IPS DF 19.7 (cell line): ENCODE data around the gene NR1H2.

ENCODE experiments used
- DNase-seq: peaks from one replicate; pipeline ENCODE4 v3.0.0-alpha.2; 2013; ENCODE audit warnings: low read depth, low spot score

NR1H2 gene

DNA sequence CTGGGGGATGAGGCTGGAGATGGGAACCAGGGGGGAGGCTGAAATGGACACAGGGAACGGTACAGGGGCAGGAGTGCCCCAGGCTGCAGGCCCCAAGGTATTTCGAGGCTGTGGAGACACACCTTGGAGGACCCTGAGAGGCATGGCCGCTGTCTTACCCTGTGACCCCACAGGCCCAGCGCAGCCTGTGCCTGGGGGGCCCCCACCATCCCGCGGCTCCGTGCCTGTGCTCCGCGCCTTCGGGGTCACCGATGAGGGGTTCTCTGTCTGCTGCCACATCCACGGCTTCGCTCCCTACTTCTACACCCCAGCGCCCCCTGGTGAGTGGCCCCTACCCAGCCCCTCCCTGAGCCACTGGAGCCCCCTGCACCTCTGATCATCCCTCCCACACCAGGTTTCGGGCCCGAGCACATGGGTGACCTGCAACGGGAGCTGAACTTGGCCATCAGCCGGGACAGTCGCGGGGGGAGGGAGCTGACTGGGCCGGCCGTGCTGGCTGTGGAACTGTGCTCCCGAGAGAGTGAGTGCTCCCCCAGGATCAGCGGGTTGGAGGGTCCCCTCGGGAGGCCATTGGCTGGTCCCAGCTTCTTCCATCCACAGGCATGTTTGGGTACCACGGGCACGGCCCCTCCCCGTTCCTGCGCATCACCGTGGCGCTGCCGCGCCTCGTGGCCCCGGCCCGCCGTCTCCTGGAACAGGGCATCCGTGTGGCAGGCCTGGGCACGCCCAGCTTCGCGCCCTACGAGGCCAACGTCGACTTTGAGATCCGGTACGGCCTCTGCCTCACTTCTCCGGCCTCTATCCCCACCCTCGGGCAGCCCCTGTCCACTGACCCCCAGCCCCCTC is 25.6 kb downstream of the NR1H2 start:
- DNase-seq: no peak

DNA sequence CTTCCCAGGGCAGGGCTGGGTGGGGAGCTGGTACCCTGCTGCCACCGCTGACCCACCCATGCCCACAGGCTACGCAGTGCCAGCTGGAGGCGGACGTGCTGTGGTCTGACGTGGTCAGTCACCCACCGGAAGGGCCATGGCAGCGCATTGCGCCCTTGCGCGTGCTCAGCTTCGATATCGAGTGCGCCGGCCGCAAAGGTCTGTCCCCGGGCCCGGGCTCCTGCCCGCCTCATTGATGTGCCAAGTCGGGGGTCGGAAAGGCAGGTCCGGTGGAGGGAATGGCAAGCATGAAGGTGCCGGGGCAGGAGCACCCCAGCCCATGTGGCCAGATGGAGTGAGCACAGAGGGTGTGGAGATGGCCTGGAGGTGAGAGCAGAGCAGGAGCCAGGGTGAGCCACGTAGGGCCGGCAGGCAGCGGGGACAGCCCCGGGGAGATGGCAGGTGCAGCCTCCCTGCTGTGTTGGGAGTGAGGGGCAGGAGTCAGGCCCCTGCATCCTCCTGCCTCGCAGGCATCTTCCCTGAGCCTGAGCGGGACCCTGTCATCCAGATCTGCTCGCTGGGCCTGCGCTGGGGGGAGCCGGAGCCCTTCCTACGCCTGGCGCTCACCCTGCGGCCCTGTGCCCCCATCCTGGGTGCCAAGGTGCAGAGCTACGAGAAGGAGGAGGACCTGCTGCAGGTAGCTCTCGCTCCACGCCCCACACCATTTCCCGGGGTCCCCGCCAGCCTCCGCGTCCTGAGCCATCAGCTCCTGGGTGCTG is 26.5 kb downstream of the NR1H2 start:
- no peak for DNase-seq

DNA sequence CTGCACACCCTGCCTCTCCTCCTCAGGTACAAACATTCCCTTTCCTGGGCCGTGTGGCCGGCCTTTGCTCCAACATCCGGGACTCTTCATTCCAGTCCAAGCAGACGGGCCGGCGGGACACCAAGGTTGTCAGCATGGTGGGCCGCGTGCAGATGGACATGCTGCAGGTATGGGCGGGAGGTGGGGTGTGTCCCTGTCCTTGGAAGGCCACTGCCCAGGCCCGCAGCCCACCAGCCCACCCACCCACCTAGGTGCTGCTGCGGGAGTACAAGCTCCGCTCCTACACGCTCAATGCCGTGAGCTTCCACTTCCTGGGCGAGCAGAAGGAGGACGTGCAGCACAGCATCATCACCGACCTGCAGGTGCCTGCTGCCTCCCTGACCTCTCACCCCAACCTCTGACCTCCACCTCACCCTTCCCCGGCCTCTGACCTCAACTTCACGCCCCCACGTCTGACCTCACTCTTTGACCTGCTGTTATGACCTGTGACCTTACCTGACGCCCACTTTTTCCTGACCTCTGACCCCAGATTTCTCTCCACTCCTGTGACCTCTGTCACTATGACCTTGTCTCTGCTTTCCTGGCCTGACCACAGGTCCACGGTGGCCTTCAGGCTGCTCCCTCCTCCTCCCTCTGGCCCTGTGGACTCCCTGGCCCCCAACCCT is 30.0 kb downstream of the NR1H2 start:
- DNase-seq: no peak

DNA sequence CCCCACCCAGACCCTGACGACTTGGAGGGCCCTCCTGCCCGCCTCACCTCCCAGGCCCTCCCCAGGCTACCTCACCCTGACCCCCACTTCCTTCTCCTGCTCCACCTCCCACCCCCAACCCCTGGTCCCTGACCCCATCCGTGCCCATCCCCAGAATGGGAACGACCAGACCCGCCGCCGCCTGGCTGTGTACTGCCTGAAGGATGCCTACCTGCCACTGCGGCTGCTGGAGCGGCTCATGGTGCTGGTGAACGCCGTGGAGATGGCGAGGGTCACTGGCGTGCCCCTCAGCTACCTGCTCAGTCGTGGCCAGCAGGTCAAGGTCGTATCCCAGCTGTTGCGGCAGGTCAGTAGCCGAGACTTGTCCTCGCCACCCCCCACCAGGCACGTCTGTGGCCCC is 30.6 kb downstream of the NR1H2 start:
- no peak for DNase-seq

DNA sequence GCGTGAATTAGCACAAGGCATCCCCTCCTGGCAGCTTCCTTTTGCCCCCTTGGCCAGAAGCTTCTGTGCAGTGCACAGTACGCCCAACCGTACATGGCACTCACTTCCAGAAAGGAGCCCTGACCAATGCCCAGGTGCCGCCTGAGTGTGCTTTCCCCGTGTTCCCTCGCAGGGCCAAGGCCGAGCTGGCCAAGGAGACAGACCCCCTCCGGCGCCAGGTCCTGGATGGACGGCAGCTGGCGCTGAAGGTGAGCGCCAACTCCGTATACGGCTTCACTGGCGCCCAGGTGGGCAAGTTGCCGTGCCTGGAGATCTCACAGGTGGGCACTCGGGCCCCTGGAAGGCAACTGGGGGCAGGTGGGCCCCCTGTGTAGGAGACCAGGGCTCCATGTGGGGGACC is 33.1 kb downstream of the NR1H2 start:
- no peak for DNase-seq

DNA sequence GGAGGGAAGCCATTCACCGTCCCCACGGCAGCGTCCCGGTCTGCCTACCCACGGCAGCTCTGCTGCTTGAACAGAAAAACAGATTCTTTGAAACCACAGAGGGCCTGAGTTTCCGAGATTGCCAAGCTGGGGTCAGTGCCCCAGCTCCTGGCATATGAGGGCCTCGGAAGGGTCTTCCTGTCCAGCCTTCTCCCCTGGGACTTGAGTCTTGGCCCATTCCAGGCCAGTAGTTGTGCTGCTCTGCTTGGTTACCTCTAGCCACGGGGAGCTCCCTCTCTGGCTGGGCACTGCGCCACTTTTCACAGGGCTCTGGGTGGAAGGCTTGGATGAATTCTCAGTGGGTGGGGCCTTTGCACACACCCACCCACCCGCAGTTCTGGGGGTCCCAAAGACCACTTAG is 33.9 kb downstream of the NR1H2 start:
- DNase-seq: no peak

DNA sequence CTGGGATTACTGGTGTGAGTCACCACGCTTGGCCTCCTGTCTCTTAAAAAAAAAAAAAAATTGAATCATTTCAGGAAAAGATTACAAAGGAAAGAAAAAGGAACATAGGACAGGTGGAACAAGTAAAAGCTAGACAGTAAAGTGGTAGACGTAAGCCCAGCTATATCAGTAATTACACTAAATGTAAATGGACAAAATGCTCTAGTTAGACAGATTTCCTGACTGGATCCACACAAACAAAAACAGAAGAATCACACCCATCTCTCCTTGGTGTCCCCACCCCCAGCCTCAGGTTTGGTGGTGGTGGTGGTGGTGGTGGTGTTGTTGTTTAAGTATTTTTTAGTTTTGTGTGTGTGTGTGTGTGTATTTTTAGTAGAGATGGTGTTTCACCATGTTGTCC is 36.2 kb downstream of the NR1H2 start:
- no peak for DNase-seq

DNA sequence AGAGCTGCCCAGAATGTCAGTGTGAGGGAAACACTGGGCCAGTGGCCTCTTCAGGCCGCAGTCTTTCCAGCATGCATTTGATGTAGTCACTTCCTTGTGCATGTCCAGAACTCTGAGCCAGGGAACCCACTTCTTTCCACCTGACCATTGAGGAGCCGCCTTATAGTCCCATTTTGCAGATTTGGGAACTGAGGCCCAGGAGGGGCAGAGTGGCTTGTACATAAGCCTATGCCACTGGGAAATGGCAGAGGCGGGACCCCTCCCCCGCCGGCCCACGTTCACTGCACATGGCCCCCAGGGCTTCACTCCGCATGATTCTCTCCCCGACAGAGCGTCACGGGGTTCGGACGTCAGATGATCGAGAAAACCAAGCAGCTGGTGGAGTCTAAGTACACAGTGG is 36.8 kb downstream of the NR1H2 start:
- no peak for DNase-seq

DNA sequence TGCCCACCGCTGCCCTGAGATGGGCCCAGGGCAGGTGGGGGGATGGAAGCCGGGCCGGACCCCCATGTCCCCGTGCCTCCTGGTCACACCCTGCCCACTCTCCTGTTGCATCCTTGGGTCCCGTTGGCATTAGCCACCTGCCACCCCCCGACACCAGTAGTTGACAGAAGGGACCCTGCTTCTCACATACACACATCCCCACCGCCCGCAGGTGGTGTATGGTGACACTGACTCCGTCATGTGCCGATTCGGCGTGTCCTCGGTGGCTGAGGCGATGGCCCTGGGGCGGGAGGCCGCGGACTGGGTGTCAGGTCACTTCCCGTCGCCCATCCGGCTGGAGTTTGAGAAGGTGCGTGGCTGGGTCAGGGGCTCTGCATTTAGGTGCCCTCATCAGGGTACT is 37.3 kb downstream of the NR1H2 start:
- DNase-seq: no peak

DNA sequence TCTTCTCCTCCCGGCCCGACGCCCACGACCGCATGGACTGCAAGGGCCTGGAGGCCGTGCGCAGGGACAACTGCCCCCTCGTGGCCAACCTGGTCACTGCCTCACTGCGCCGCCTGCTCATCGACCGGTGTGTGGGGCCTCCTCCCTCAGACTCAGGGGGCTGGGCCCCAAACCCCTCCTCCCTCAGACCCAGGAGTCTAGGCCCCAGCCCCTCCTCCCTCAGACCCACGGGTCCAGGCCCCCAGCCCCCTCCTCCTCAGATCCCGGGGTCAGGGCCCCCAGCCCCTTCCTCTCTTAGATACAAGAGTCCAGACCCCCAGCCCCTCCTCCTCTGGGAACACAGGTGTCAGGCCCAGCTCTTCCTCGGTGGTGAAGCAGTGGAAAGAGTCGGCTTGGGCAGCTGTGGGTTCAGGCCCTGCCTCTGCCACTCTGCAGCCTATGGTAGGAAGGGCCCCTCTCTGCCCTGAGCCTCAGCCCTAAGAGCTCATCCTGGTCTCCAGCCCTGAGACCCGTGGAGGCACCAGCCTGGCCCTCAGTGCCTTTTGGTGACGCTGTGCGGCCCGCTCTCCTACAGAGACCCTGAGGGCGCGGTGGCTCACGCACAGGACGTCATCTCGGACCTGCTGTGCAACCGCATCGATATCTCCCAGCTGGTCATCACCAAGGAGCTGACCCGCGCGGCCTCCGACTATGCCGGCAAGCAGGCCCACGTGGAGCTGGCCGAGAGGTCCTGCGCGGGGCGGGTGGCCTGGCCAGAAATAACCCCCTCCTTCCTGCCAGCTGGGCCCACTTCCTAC is 38.8 kb downstream of the NR1H2 start:
- no peak for DNase-seq

DNA sequence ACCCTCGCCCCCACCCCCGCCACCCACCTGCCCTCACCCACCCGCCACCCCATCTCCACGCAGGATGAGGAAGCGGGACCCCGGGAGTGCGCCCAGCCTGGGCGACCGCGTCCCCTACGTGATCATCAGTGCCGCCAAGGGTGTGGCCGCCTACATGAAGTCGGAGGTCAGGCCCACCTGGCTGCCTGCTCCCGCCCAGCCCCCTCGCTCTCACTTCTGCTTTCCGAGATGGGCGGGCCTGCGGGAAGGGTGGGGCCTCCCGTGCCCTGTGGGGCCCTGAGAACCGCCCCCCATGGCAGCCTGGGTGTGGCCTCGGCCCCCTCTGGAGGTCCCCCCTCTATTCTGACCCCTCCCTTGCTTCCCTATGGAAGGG is 39.4 kb downstream of the NR1H2 start:
- DNase-seq: no peak

DNA sequence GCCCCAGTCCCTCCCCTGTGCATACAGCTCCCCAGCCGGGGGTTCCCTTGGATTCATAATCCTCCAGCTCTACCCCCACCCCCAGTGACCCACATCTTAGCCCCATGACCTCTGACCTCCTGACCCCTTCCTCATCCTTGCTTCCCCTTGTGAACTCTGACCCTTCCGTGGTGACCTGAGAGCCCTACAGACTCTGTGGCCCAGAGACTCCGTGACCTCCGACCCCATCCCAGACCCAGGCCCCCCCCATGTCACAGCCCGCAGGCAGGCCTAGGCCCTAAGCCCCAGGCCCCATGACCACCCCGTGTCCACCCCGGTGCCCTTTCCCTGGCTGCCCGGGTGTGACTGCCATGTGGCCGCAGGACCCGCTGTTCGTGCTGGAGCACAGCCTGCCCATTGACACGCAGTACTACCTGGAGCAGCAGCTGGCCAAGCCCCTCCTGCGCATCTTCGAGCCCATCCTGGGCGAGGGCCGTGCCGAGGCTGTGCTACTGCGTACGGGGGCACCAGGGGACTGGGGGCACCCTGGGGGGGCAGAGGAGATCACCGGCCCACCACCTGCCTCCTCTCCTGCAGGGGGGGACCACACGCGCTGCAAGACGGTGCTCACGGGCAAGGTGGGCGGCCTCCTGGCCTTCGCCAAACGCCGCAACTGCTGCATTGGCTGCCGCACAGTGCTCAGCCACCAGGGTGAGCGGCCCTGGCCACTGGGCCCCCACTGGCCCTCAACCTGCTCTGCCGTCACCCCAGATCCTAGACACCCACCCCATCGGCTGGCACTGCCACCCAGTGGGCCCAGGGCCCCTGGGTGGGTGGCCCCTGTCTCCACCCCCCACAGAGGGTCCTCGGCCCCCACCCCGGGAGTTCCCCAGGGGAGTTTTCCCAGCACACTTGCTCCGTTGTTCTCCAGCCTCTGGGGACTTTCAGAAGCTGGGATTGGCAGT is 40.0 kb downstream of the NR1H2 start:
- DNase-seq: no peak

DNA sequence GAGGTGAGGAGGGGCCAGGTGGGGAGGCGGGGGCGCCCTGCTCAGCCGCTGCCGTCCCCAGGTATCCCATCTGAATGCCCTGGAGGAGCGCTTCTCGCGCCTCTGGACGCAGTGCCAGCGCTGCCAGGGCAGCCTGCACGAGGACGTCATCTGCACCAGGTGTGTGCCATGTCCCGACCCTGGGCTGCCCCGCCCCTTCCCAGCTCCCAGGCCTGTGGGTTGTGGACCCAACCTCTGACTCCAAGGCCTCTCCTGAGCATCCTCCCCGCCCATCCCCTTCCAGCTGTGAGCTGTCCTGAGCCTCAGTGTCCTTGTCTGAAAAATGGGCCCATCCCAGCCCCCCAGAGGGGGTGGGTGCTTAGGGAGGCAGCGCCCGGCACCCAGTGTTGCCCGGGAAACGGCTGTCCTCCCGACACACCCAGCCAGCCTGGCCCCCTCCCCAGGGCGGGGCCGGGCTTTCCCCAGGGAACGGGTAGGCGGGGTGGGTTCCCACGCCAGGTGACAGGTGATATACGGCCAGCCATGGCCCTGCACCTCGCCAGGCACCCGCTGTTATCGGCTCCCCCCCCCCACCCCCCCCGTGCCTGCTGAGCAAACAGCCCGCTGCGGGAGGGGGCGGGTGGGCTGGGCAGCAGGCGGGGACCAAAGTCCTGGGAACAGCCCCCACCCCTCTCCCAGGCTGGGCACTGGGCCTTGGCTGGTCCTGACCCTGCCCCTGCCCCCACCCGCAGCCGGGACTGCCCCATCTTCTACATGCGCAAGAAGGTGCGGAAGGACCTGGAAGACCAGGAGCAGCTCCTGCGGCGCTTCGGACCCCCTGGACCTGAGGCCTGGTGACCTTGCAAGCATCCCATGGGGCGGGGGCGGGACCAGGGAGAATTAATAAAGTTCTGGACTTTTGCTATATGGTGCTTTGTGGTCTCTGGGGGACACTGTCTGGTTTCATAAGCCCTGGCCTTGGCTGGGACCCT is 41.1 kb downstream of the NR1H2 start:
- no peak for DNase-seq

DNA sequence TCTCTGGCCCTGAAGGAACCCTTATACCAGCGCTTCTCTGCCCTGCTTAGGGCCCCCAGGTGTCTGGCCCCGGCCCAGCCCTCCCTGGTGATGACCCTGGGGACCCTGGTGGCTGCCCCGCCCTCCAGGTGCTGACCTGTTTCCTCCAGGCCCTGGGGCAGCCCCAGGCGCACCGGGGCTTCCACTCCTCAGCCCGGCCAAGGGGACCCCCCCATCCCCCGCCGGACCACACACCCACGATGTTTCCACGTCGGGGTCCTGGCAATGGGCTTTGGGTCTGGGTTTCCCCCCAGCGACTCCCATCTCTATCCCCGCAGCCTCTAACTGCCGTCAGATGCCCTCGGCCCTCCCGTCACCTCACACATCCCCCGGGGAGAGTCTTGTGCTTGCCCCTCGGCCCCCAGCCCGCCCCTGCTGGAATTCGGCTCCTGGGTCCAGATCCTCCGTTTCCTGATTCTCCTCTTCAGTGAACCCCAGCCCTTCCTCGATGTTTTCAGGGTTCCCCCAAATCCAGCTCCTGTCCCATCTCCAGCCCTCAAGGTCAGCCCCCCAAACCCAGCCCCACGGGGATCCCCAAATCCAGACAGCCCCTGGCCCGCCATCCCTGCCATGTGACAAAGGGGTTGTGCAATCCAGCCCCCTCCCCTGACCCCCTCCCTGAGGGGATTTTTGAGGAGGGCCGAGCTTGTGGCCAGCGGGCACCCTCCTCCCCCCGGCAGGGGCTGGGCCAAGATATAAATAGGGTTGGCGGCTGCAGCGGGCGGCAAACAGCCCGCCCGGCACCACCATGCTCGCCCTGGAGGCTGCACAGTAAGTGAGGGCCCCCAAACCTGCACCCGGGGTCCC is 42.1 kb downstream of the NR1H2 start, which contains the start of gene SPIB:
TSS of gene SPIB (plus strand) at position 763 of the 846 bp plus-strand sequence. CDS start at position 788, 25 bp downstream.
- DNase-seq: no peak

DNA sequence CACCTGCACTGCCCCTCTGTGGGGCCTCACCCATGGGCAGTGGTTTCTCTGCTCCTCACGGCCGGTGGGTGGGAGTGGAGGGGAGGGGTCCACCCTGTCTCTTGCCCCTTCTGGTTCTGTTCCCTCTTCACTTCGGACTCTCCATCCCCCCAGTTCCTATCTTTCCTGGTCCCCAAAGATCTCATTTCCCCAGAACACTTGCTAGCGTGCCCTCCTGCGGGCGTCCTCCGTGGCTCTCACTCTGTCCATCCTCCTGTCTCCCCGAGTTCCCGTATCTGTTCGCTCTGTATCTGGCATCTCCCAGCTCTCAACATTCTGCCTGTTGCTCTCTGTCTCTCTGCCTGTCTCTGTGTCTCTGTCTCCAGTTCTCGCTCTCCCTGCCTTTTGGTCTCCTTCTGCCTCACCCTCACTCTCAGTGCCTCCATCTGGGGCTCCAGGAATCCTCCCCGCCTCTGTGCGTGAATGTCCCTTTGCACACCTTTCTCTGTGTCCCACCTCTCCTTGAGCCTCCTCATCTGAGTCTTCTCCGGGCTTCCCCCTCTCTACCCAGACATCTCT is 42.8 kb downstream of the NR1H2 start:
- DNase-seq: no peak

DNA sequence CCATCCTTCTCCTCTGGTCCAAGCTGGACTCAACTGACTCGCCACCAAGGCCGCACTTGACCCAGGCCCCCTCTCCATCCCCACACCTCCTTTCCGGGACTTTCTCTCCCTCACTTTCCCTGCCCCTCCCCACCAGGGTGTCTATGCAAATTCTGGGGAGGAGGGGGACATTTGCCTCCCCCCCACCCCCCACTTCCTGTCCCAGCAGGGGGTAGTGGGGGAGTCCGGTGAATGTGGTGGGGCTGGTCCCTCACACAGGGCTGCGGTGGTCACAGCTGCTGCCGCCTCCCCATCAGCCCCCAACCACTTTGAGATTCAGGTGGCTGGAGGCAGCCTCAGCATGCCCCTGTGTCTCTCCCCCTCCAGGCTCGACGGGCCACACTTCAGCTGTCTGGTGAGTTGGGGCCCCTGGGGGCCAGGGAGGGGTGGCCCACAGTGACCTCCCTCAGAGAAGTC is 43.4 kb downstream of the NR1H2 start:
- DNase-seq: no peak

DNA sequence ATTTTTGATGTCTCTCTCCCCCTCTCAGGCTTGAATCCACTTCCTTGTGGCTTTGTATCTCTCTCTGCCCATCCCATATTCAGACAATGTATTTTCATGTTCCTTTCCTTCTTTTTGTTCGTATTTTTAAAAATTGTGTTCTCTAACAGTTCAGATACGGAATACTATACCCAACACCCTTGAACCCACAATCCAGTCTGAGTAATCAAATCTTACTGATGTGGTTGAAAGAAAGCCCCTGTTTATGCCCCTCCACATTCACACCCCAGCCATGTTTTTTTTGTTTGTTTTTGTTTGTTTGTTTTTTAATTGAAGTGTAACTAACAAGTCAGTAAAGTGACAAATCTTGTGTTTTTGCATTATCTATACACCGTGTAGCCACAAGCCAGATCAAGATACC is 43.9 kb downstream of the NR1H2 start:
- no peak for DNase-seq

DNA sequence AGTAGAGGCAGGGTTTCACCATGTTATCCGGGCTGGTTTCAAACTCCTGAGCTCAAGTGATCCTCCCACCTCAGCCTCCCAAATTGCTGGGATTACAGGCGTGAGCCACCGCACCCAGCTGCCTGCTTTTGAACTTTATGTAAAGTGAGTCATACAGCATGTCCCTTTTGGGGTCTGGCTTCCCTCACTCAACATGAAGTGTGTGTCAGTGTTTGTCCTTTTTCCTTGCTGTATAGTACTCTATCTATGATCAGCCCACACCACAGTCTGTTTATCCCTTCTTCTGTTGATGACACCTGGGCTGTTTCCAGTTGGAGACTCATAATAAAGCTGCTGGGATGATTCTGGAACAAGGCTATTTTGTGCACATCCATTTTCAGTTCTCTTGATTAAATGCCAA is 44.6 kb downstream of the NR1H2 start:
- no peak for DNase-seq
